ENCODE data around the gene CNPY4. TPM values are rescaled to one million over a fixed set of nuclear protein-coding genes. Genes with fewer than 3 reads are reported as not detected.

Gene CNPY4
- total and polyA plus RNA-seq, 2 donors (not counting 1 experiment from before 2014, with no cell fraction given) = 8.0 to 13.9 TPM

DNA sequence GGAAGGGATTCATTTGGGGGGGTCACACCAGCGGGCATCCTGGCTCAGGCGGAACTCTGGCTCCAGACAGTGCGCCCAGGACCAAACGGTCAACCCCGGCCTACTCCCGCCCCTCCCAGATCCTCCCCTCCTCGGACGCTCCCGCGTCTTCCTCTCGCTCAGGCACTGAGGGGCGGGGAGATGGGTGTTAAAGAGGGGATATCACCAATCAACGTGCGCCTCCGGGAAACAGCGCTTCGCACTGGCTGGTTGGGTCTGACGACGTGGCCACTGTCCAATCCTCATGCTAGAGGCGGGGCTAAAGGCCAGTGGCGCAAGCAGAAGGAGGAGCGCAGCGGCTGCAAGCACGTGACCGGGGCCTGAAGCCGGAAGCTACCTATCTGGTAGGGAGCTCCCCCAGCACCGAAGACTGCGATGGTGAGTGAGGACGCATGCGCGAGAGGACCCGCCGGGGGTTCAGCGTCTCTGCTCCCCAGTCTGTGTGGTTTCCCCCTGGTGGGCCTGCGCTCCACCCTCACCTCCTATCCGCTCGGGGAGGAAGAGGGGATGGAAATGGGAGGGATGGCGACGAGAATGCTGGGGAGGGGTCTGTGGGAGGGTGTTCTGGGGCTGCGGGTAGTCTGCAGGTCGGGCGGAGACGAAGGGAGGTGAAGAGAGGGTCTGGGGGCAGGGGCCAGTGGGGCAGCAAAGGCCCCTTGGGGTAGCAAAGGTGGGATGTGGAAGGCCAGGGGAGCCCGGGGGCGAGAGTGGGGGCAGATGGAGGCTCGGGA is 29.3 kb downstream of the CNPY4 start, which contains the start of gene LAMTOR4:
LAMTOR4 (plus strand) TSS at position 360 of the 770 bp plus-strand sequence; CDS start at position 415, 55 bp downstream.
- intact Hi-C loops (cut with micrococcal nuclease) = loop anchor here (1.0 to 5.0 kb wide), 8 partner anchors 10 to 280 kb away; partner anchors contain the start of genes AP4M1, GPC2, MCM7 and STAG3
- WGBS (ENCODE audit: insufficient coverage) = under 1% methylated on average over 31 of the region's 46 CpGs
- CTCF ChIA-PET = interaction anchor here (1.0 to 3.5 kb wide), 7 partner anchors 9 to 259 kb away, joined by 3 to 27 read pairs (median 4); partner anchors contain the start of genes GPC2, MCM7, STAG3 and TRAPPC14
- H3K27ac ChIP-seq (ENCODE audit: low read length in 2 of 2) = peak within 1 kb of the TSS; percentile 82 to 97
- H3K79me2 ChIP-seq (ENCODE audit: control insufficient read depth, insufficient read depth, low read length) = peaks cover 47% of the 10 kb centered on the region
- POLR2A ChIA-PET = interaction anchor here (0.6 to 2.5 kb wide), 17 partner anchors 9 to 436 kb away, joined by 3 to 16 read pairs (median 5); partner anchors contain the start of genes AP4M1, GAL3ST4, GPC2 and MEPCE
- H3K4me1 ChIP-seq (ENCODE audit: control insufficient read depth in 2 of 2, insufficient read depth in 2 of 2, low read length in 2 of 2) = peaks cover 31 to 43% of the 10 kb centered on the region in 2 donors
- Mint-ChIP-seq H3K27ac (peak within 1 kb of the TSS; percentile 95), H3K4me3 (peak within 1 kb of the TSS; percentile 88), H3K9me3 (ENCODE audit: insufficient read depth) (no peaks in the 10 kb centered on the region), H3K4me1 (peaks cover 34% of the 10 kb centered on the region), H3K27me3 (no peaks in the 10 kb centered on the region)
- H3K27me3 ChIP-seq (replicated peaks in 1 of 4; ENCODE audit: control extremely low read depth in 1 of 4, control insufficient read depth in 3 of 4, insufficient read depth in 4 of 4, low read length in 3 of 4) = no peaks in the 10 kb centered on the region
- no peaks in the 10 kb centered on the region for H4K20me1 ChIP-seq (ENCODE audit: control insufficient read depth, insufficient read depth, low read length, poor library complexity, severe bottlenecking)
- ATAC-seq (ENCODE audit: low read depth) (peak; percentile 97), DNase-seq (peak; percentile 99)
- TF ChIP-seq EZH2 (IDR thresholded peaks at IDR 0.05; ENCODE audit: borderline replicate concordance, insufficient read depth, low read depth, low read length, poor library complexity, severe bottlenecking) = no peak
- TF ChIP-seq, protein P1, sequence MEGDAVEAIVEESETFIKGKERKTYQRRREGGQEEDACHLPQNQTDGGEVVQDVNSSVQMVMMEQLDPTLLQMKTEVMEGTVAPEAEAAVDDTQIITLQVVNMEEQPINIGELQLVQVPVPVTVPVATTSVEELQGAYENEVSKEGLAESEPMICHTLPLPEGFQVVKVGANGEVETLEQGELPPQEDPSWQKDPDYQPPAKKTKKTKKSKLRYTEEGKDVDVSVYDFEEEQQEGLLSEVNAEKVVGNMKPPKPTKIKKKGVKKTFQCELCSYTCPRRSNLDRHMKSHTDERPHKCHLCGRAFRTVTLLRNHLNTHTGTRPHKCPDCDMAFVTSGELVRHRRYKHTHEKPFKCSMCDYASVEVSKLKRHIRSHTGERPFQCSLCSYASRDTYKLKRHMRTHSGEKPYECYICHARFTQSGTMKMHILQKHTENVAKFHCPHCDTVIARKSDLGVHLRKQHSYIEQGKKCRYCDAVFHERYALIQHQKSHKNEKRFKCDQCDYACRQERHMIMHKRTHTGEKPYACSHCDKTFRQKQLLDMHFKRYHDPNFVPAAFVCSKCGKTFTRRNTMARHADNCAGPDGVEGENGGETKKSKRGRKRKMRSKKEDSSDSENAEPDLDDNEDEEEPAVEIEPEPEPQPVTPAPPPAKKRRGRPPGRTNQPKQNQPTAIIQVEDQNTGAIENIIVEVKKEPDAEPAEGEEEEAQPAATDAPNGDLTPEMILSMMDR (IDR thresholded peaks at IDR 0.05) = no peak
- peak within 1 kb of the TSS; percentile 98 for H2AFZ ChIP-seq (ENCODE audit: insufficient read depth, low read depth, low read length, poor library complexity, severe bottlenecking)
- peak within 1 kb of the TSS; percentile 99 for H3K9ac ChIP-seq (ENCODE audit: low read length)
- peak within 1 kb of the TSS; percentile 65 to 98 (median 75) for H3K4me3 ChIP-seq (ENCODE audit: control extremely low read depth in 1 of 5, extremely low read depth in 1 of 5, insufficient read depth in 1 of 5, low read depth in 2 of 5, low read length in 4 of 5)
- no peaks in the 10 kb centered on the region for H3K9me3 ChIP-seq (ENCODE audit: control extremely low read depth in 1 of 3, control insufficient read depth in 2 of 3, insufficient read depth in 1 of 3, low read length in 2 of 3)
- H3K36me3 ChIP-seq (replicated peaks in 1 of 2; ENCODE audit: control extremely low read depth in 1 of 2, control insufficient read depth in 1 of 2, extremely low read depth in 1 of 2, insufficient read depth in 2 of 2, low read length in 1 of 2) = peaks cover 0 to 16% of the 10 kb centered on the region in 2 experiments
- H3K4me2 ChIP-seq (replicated peaks; ENCODE audit: low read depth, low read length, poor library complexity, severe bottlenecking) = peak within 1 kb of the TSS; percentile 97

Measured in B cell (primary cell).